Muscle layer of colon (tissue), 2 donors: ENCODE data around the gene ZCCHC8.
"Not testable (repeated sequence)": the region's sequence is repeated elsewhere in the genome, so short reads cannot be mapped to it uniquely, and the experiment has no call there.

Experiments used
- H3K27ac ChIP-seq: one replicate; pipeline ENCODE4 v1.7.0; 2013; ENCODE audit warnings: low read depth, mild to moderate bottlenecking, low read length, moderate library complexity
- H3K27me3 ChIP-seq, 2 donors: one replicate each; pipeline ENCODE4 v1.7.0; 2013; ENCODE audit warnings: low read length in 2 of 2, mild to moderate bottlenecking in 2 of 2; ENCODE audit not compliant: insufficient read depth in 2 of 2, control insufficient read depth in 1 of 2
- H3K36me3 ChIP-seq: one replicate; pipeline ENCODE4 v1.7.0; 2013; ENCODE audit warnings: mild to moderate bottlenecking, low read length; ENCODE audit not compliant: insufficient read depth
- H3K4me1 ChIP-seq: one replicate; pipeline ENCODE4 v1.7.0; 2013; ENCODE audit warnings: mild to moderate bottlenecking, low read length; ENCODE audit not compliant: insufficient read depth
- H3K4me3 ChIP-seq, 2 donors: one replicate each; pipeline ENCODE4 v1.7.0; 2013; ENCODE audit warnings: low read length in 2 of 2, low read depth in 1 of 2, mild to moderate bottlenecking in 1 of 2, moderate library complexity in 1 of 2
- H3K9ac ChIP-seq: one replicate; pipeline ENCODE4 v1.7.0; 2013; ENCODE audit warnings: low read length
- H3K9me3 ChIP-seq: one replicate; pipeline ENCODE4 v1.7.0; 2013; ENCODE audit warnings: mild to moderate bottlenecking, low read length
- donor health status: abdominal sarcoma.
- donor health status: Adenocarcinoma of cecum.

The ZCCHC8 gene

GRCh38 chr12:122486805-122487426 is 13.8 kb downstream of the ZCCHC8 start:
- Histone ChIP-seq H3K36me3 (peaks cover 57% of the 10 kb centered on the region), H3K9ac (no peak overlapping the region), H3K9me3 (no peaks in the 10 kb centered on the region), H3K27ac (no peak overlapping the region), H3K27me3 (no peaks in the 10 kb centered on the region), H3K4me1 (no peaks in the 10 kb centered on the region), H3K4me3 (no peak overlapping the region)

GRCh38 chr12:122486360-122486759 is 14.4 kb downstream of the ZCCHC8 start:
- H3K27ac ChIP-seq, H3K27me3 ChIP-seq, H3K9me3 ChIP-seq, H3K4me1 ChIP-seq, H3K9ac ChIP-seq, H3K4me3 ChIP-seq: not testable (repeated sequence)
- peaks cover 59% of the 10 kb centered on the region for H3K36me3 ChIP-seq

- H3K4me1 ChIP-seq, H3K9me3 ChIP-seq, H3K27ac ChIP-seq, H3K4me3 ChIP-seq, H3K9ac ChIP-seq, H3K27me3 ChIP-seq: not testable (repeated sequence)
- H3K36me3 ChIP-seq, result peaks cover 62% of the 10 kb centered on the region
Observed at GRCh38 chr12:122484385-122484784, 16.3 kb downstream of the ZCCHC8 start.

- no peak overlapping the region for H3K4me3 ChIP-seq
- H3K36me3 ChIP-seq, result peaks cover 58% of the 10 kb centered on the region
- H3K27me3 ChIP-seq, result no peaks in the 10 kb centered on the region
- no peak overlapping the region for H3K27ac ChIP-seq
- H3K9me3 ChIP-seq, result no peaks in the 10 kb centered on the region
- H3K9ac ChIP-seq, result no peak overlapping the region
- no peaks in the 10 kb centered on the region for H3K4me1 ChIP-seq
Observed at GRCh38 chr12:122483969-122484368, 16.8 kb downstream of the ZCCHC8 start.

GRCh38 chr12:122481861-122482260 is 18.9 kb downstream of the ZCCHC8 start:
- no peaks in the 10 kb centered on the region for H3K9me3 ChIP-seq
- no peak overlapping the region for H3K4me3 ChIP-seq
- H3K4me1 ChIP-seq, result no peaks in the 10 kb centered on the region
- H3K9ac ChIP-seq, result no peak overlapping the region
- H3K36me3 ChIP-seq, result peaks cover 55% of the 10 kb centered on the region
- H3K27ac ChIP-seq, result no peak overlapping the region
- H3K27me3 ChIP-seq, result no peaks in the 10 kb centered on the region

GRCh38 chr12:122480753-122481152 is 20.0 kb downstream of the ZCCHC8 start:
- Histone ChIP-seq H3K36me3 (peaks cover 58% of the 10 kb centered on the region), H3K27me3 (no peaks in the 10 kb centered on the region), H3K27ac (no peak overlapping the region), H3K4me1 (no peaks in the 10 kb centered on the region), H3K9ac (no peak overlapping the region), H3K4me3 (no peak overlapping the region), H3K9me3 (no peaks in the 10 kb centered on the region)

GRCh38 chr12:122474324-122474716 is 26.4 kb downstream of the ZCCHC8 start:
- Histone ChIP-seq H3K27ac (no peak overlapping the region), H3K4me3 (no peak overlapping the region), H3K27me3 (no peaks in the 10 kb centered on the region), H3K9me3 (no peaks in the 10 kb centered on the region), H3K9ac (no peak overlapping the region), H3K4me1 (peaks cover 6% of the 10 kb centered on the region), H3K36me3 (peaks cover 50% of the 10 kb centered on the region)

- peaks cover 49% of the 10 kb centered on the region for H3K36me3 ChIP-seq
- H3K4me1 ChIP-seq, result peaks cover 6% of the 10 kb centered on the region
- no peak overlapping the region for H3K27ac ChIP-seq
- no peaks in the 10 kb centered on the region for H3K9me3 ChIP-seq
- H3K9ac ChIP-seq, result no peak overlapping the region
- no peaks in the 10 kb centered on the region for H3K27me3 ChIP-seq
- H3K4me3 ChIP-seq, result no peak overlapping the region
Observed at GRCh38 chr12:122473543-122474323, 27.0 kb downstream of the ZCCHC8 start.

GRCh38 chr12:122471324-122472226 is 29.2 kb downstream of the ZCCHC8 start:
- Histone ChIP-seq H3K4me1 (peaks cover 6% of the 10 kb centered on the region), H3K27me3 (no peaks in the 10 kb centered on the region), H3K9ac (peak overlapping the region; percentile 42), H3K27ac (peak overlapping the region; percentile 58), H3K4me3 (peak overlapping the region in 1 of 2 donors; percentile 28), H3K9me3 (no peaks in the 10 kb centered on the region), H3K36me3 (peaks cover 32% of the 10 kb centered on the region)

- H3K27me3 ChIP-seq, H3K9me3 ChIP-seq, H3K27ac ChIP-seq, H3K9ac ChIP-seq, H3K4me1 ChIP-seq, H3K4me3 ChIP-seq: not testable (repeated sequence)
- peaks cover 22% of the 10 kb centered on the region for H3K36me3 ChIP-seq
Observed at GRCh38 chr12:122470576-122470975, 30.2 kb downstream of the ZCCHC8 start.

GRCh38 chr12:122469856-122470255 is 30.9 kb downstream of the ZCCHC8 start:
- H3K27ac ChIP-seq, result not testable (repeated sequence)

More at GRCh38 chr12:122469856-122470255, 30.9 kb downstream of the ZCCHC8 start:
- not testable (repeated sequence) for H3K9me3 ChIP-seq, H3K4me1 ChIP-seq, H3K4me3 ChIP-seq, H3K27me3 ChIP-seq, H3K9ac ChIP-seq
- peaks cover 15% of the 10 kb centered on the region for H3K36me3 ChIP-seq
